ENCODE data around the gene APOL6.

The APOL6 gene

DNA sequence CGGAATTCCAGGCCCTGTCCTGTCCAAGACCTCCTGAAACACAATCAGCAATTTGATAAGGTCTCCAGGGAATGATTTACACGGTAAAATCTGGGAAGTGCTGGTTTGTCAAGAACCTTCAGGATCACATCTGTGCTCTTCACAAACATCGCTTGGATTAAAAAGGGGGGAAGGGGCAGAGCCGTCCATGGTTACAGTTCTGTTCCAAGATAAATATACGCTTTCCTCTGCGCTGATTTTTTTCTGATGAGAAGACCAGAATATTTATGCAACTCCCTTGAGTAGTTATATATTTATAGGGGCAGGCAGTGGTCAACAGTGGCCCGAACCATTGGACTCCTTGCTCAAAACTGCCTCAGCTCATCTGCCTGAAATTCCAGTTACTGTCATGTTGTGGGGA, 60.2 kb downstream of the APOL6 start:
- no peak overlapping the region for H3K9ac ChIP-seq (ENCODE audit: low read length)
- H3K36me3 ChIP-seq (ENCODE audit: control insufficient read depth, insufficient read depth, low read length, severe bottlenecking) = no peaks in the 10 kb centered on the region
- H3K4me1 ChIP-seq (ENCODE audit: control insufficient read depth, insufficient read depth, low read length) = peaks cover 3% of the 10 kb centered on the region
- H3K9me3 ChIP-seq (ENCODE audit: control insufficient read depth, low read length) = peaks cover 8% of the 10 kb centered on the region
- DNase-seq (ENCODE audit: low read depth) = no peak
- no peak overlapping the region for H3K4me3 ChIP-seq (ENCODE audit: low read length)
- H3K27me3 ChIP-seq (replicated peaks; ENCODE audit: control insufficient read depth, insufficient read depth, low read length) = no peaks in the 10 kb centered on the region

DNA sequence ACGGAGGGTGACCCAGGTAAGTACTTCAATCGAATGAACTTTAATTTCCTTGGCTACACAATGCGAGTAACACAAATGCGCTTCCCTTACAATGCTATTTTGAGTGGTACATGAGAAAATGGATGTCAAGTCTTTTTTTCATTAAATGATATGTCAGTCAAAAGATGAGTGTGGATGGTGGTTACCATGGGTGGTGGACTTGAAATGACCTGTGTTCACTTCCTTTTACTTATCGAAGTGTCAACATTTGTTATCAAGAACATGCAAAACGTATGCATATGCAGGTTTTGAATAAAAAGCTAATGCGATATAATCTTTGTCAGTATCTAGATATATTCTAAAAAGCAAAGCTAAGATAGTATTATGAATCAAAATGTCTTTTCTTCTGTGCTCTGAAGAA, 60.7 kb downstream of the APOL6 start:
- Histone ChIP-seq H3K9ac (ENCODE audit: low read length) (no peak overlapping the region), H3K36me3 (ENCODE audit: control insufficient read depth, insufficient read depth, low read length, severe bottlenecking) (no peaks in the 10 kb centered on the region), H3K27me3 (replicated peaks; ENCODE audit: control insufficient read depth, insufficient read depth, low read length) (no peaks in the 10 kb centered on the region), H3K9me3 (ENCODE audit: control insufficient read depth, low read length) (peaks cover 8% of the 10 kb centered on the region), H3K4me1 (ENCODE audit: control insufficient read depth, insufficient read depth, low read length) (peaks cover 3% of the 10 kb centered on the region), H3K4me3 (ENCODE audit: low read length) (no peak overlapping the region)
- DNase-seq (ENCODE audit: low read depth) = no peak

DNA sequence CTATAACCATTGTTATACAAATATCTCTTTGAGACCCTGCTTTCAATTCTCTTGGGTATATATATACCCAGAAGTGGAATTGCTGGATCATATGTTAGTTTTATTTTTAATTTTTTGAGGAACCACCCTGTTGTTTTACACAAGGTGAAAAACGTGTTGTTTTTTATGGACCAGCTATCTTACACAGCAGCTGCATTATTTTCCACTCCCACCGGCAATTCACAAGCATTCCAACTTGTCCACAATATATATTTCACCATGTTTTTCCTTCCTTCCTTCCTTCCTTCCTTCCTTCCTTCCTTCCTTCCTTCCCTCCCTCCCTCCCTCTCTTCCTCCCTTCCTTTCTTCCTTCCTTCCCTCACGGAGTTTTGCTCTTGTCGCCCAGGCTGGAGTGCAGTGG, 63.1 kb downstream of the APOL6 start:
- Histone ChIP-seq H3K9me3 (ENCODE audit: control insufficient read depth, low read length) (peaks cover 8% of the 10 kb centered on the region), H3K27me3 (replicated peaks; ENCODE audit: control insufficient read depth, insufficient read depth, low read length) (peaks cover 7% of the 10 kb centered on the region), H3K9ac (ENCODE audit: low read length) (no peak overlapping the region), H3K36me3 (ENCODE audit: control insufficient read depth, insufficient read depth, low read length, severe bottlenecking) (no peaks in the 10 kb centered on the region), H3K4me1 (ENCODE audit: control insufficient read depth, insufficient read depth, low read length) (no peaks in the 10 kb centered on the region), H3K4me3 (ENCODE audit: low read length) (no peak overlapping the region)
- DNase-seq (ENCODE audit: low read depth) = no peak

DNA sequence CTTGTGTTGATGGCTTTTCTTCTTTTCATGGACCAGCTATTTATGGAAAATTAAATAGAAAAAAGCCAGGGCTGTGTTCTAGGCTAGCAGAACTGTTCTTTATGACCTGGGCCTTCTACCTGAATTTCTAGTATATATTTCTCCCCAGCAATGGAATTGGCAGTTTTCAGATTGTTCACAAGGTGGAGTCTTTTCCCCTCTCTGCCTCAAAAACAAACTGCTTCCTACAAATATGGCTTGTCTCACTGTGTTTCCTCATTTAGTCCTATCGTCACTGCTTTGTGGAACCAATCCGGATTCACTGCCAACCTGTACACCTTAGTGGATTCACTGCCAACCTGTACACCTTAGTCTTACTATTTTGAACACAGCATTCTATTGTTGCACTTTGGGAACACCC, 64.4 kb downstream of the APOL6 start:
- Histone ChIP-seq H3K9ac (ENCODE audit: low read length) (no peak overlapping the region), H3K27me3 (replicated peaks; ENCODE audit: control insufficient read depth, insufficient read depth, low read length) (peaks cover 7% of the 10 kb centered on the region), H3K4me1 (ENCODE audit: control insufficient read depth, insufficient read depth, low read length) (no peaks in the 10 kb centered on the region), H3K36me3 (ENCODE audit: control insufficient read depth, insufficient read depth, low read length, severe bottlenecking) (no peaks in the 10 kb centered on the region), H3K9me3 (ENCODE audit: control insufficient read depth, low read length) (peaks cover 8% of the 10 kb centered on the region), H3K4me3 (ENCODE audit: low read length) (no peak overlapping the region)
- no peak for DNase-seq (ENCODE audit: low read depth)

DNA sequence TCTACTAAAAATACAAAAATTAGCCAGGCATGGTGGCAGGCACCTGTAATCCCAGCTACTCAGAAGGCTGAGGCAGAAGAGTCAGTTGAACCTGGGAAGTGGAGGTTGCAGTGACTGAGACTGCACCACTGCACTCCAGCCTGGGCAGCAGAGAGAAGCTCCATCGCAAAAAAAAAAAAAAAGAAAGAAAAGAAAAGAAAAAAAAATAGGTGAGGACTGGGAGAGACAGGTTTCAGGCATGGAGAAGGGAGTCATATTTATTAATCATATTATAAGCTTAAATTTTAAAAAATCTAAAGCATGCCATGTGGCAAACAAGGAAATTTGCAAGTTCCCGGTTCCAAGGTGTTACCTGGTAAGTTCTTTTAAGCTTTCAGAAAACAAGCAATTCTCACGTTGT, 69.3 kb downstream of the APOL6 start, which contains the start of gene APOL5:
Gene APOL5 (plus strand): TSS at position 301 of the 400 bp plus-strand sequence. CDS start 0 bp downstream, at position 301.
- Histone ChIP-seq H3K4me3 (ENCODE audit: low read length) (no peak within 1 kb of the TSS), H3K27me3 (replicated peaks; ENCODE audit: control insufficient read depth, insufficient read depth, low read length) (peaks cover 7% of the 10 kb centered on the region), H3K36me3 (ENCODE audit: control insufficient read depth, insufficient read depth, low read length, severe bottlenecking) (no peaks in the 10 kb centered on the region), H3K9me3 (ENCODE audit: control insufficient read depth, low read length) (peaks cover 7% of the 10 kb centered on the region), H3K4me1 (ENCODE audit: control insufficient read depth, insufficient read depth, low read length) (no peaks in the 10 kb centered on the region), H3K9ac (ENCODE audit: low read length) (no peak within 1 kb of the TSS)
- DNase-seq (ENCODE audit: low read depth) = no peak
